ENCODE measurements around the gene ERLEC1. TPM values are rescaled to one million over a fixed set of nuclear protein-coding genes. Genes with fewer than 3 reads are reported as not detected.

The ERLEC1 gene
- total and polyA plus RNA-seq, 4 donors = 28.8 to 32.0 (median 30.4) TPM

DNA sequence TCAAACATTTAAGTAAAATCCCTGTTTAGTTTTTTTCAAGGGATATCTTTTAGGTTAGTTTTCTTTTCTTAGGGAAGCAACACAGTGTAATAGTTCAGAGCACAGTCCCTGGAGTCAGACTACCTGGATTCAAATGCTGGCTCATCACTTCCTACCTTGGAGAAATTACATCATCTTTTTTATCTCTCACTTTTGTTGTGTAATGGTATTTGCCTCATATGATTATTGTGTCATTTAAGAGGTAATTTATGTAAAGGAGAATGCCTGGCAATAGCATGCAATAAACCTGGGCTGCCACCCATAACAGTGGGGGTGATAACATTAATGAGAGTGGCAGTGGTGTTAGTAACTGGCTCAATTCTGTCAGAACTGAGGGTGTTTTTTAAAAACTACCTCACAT, 26.3 kb downstream of the ERLEC1 start:
- no peak overlapping the region for H3K9ac ChIP-seq (ENCODE audit: low read depth in 1 of 2, low read length in 2 of 2)
- peaks cover 0 to 4% (median 1%) of the 10 kb centered on the region in 4 donors for H3K4me1 ChIP-seq (ENCODE audit: control insufficient read depth in 4 of 4, insufficient read depth in 4 of 4, low read length in 3 of 4)
- DNase-seq (ENCODE audit: low spot score) = no peak
- TF ChIP-seq, protein P1, sequence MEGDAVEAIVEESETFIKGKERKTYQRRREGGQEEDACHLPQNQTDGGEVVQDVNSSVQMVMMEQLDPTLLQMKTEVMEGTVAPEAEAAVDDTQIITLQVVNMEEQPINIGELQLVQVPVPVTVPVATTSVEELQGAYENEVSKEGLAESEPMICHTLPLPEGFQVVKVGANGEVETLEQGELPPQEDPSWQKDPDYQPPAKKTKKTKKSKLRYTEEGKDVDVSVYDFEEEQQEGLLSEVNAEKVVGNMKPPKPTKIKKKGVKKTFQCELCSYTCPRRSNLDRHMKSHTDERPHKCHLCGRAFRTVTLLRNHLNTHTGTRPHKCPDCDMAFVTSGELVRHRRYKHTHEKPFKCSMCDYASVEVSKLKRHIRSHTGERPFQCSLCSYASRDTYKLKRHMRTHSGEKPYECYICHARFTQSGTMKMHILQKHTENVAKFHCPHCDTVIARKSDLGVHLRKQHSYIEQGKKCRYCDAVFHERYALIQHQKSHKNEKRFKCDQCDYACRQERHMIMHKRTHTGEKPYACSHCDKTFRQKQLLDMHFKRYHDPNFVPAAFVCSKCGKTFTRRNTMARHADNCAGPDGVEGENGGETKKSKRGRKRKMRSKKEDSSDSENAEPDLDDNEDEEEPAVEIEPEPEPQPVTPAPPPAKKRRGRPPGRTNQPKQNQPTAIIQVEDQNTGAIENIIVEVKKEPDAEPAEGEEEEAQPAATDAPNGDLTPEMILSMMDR (IDR thresholded peaks at IDR 0.05; ENCODE audit: low read depth, low read length, missing input control) = no peak
- TF ChIP-seq, protein P2, sequence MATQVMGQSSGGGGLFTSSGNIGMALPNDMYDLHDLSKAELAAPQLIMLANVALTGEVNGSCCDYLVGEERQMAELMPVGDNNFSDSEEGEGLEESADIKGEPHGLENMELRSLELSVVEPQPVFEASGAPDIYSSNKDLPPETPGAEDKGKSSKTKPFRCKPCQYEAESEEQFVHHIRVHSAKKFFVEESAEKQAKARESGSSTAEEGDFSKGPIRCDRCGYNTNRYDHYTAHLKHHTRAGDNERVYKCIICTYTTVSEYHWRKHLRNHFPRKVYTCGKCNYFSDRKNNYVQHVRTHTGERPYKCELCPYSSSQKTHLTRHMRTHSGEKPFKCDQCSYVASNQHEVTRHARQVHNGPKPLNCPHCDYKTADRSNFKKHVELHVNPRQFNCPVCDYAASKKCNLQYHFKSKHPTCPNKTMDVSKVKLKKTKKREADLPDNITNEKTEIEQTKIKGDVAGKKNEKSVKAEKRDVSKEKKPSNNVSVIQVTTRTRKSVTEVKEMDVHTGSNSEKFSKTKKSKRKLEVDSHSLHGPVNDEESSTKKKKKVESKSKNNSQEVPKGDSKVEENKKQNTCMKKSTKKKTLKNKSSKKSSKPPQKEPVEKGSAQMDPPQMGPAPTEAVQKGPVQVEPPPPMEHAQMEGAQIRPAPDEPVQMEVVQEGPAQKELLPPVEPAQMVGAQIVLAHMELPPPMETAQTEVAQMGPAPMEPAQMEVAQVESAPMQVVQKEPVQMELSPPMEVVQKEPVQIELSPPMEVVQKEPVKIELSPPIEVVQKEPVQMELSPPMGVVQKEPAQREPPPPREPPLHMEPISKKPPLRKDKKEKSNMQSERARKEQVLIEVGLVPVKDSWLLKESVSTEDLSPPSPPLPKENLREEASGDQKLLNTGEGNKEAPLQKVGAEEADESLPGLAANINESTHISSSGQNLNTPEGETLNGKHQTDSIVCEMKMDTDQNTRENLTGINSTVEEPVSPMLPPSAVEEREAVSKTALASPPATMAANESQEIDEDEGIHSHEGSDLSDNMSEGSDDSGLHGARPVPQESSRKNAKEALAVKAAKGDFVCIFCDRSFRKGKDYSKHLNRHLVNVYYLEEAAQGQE (IDR thresholded peaks at IDR 0.05) = no peak
- TF ChIP-seq RXRA (IDR thresholded peaks at IDR 0.05) = peak; percentile 18 to 25
- TF ChIP-seq, protein P3, sequence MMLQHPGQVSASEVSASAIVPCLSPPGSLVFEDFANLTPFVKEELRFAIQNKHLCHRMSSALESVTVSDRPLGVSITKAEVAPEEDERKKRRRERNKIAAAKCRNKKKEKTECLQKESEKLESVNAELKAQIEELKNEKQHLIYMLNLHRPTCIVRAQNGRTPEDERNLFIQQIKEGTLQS (IDR thresholded peaks at IDR 0.05) = peak; percentile 66
- no peak for TF ChIP-seq FOXA1 (IDR thresholded peaks at IDR 0.05)
- TF ChIP-seq JUND (IDR thresholded peaks at IDR 0.05) = peak in 1 of 2 donors; percentile 21
- TF ChIP-seq HNF4A (conservative IDR thresholded peaks at IDR 0.05) = peak in 1 of 2 donors; percentile 23
- no peak for TF ChIP-seq YY1 (IDR thresholded peaks at IDR 0.05)
- TF ChIP-seq, protein P4, sequence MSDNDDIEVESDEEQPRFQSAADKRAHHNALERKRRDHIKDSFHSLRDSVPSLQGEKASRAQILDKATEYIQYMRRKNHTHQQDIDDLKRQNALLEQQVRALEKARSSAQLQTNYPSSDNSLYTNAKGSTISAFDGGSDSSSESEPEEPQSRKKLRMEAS (IDR thresholded peaks at IDR 0.05) = no peak
- TF ChIP-seq FOXA2 (IDR thresholded peaks at IDR 0.05) = no peak
- peaks cover 4 to 44% (median 38%) of the 10 kb centered on the region in 4 donors for H3K36me3 ChIP-seq (ENCODE audit: control insufficient read depth in 4 of 4, insufficient read depth in 3 of 4, low read depth in 1 of 4, low read length in 3 of 4)
- no peaks in the 10 kb centered on the region for H3K9me3 ChIP-seq (ENCODE audit: control insufficient read depth in 4 of 4, low read length in 3 of 4)
- peak overlapping the region; percentile 35 to 46 for H3K27ac ChIP-seq (ENCODE audit: low read depth in 1 of 2, low read length in 2 of 2)
- H3K4me3 ChIP-seq (ENCODE audit: low read depth in 1 of 3, low read length in 3 of 3) = no peak overlapping the region
- H3K27me3 ChIP-seq (ENCODE audit: control insufficient read depth in 4 of 4, insufficient read depth in 4 of 4, low read length in 3 of 4) = no peaks in the 10 kb centered on the region

DNA sequence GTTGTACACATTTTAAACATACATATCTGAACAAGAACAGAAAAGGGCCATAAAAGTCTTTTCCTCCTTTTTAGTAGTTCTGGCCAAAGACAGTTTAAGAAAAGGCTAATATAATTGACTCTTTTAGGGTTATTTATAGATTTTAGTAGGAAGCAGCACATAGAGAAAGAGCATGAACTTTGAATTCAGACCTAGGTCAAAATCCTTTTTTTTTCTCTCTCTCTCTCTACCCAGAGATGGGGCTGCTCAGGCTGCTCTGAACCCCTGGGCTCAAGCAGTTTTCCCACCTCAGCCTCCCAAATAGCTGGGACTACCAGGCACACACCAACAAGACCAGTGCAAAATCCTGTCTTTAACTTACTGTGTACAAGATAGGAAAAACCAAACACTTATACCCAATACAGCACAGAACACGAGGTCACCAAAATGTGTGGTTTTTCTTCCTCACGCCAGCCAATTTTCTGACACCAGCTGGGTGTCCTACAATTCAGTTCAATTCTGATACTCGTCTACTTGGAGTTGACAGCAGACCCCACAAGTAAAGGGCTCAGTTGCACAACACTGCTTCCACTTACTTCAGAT, 32.1 kb downstream of the ERLEC1 start:
- Histone ChIP-seq H3K4me3 (ENCODE audit: low read depth in 1 of 3, low read length in 3 of 3) (no peak overlapping the region), H3K36me3 (ENCODE audit: control insufficient read depth in 4 of 4, insufficient read depth in 3 of 4, low read depth in 1 of 4, low read length in 3 of 4) (peaks cover 3 to 13% (median 11%) of the 10 kb centered on the region in 4 donors), H3K9me3 (ENCODE audit: control insufficient read depth in 4 of 4, low read length in 3 of 4) (no peaks in the 10 kb centered on the region), H3K9ac (ENCODE audit: low read depth in 1 of 2, low read length in 2 of 2) (no peak overlapping the region), H3K27me3 (ENCODE audit: control insufficient read depth in 4 of 4, insufficient read depth in 4 of 4, low read length in 3 of 4) (no peaks in the 10 kb centered on the region), H3K27ac (ENCODE audit: low read depth in 1 of 2, low read length in 2 of 2) (peak overlapping the region in 1 of 2 donors; percentile 27), H3K4me1 (ENCODE audit: control insufficient read depth in 4 of 4, insufficient read depth in 4 of 4, low read length in 3 of 4) (peaks cover 0 to 9% (median 6%) of the 10 kb centered on the region in 4 donors)
- 47% methylated on average over 3 of the region's 3 CpGs for whole genome bisulfite sequencing
- no peak for DNase-seq (ENCODE audit: low spot score)
- TF ChIP-seq HNF4A (conservative IDR thresholded peaks at IDR 0.05) = peak; percentile 47 to 69
- TF ChIP-seq, protein P2 (IDR thresholded peaks at IDR 0.05) = no peak
- no peak for TF ChIP-seq YY1 (IDR thresholded peaks at IDR 0.05)
- TF ChIP-seq, protein P1 (IDR thresholded peaks at IDR 0.05; ENCODE audit: low read depth, low read length, missing input control) = no peak
- peak in 1 of 2 donors; percentile 34 for TF ChIP-seq RXRA (IDR thresholded peaks at IDR 0.05)
- no peak for TF ChIP-seq GABPA (IDR thresholded peaks at IDR 0.05 in 1 of 2, conservative IDR thresholded peaks at IDR 0.05 in 1 of 2)
- TF ChIP-seq SP1 (IDR thresholded peaks at IDR 0.05) = peak; percentile 21
- peak; percentile 24 for TF ChIP-seq HNF4G (IDR thresholded peaks at IDR 0.05)
- no peak for TF ChIP-seq RAD21 (IDR thresholded peaks at IDR 0.05)
- TF ChIP-seq, protein P5, sequence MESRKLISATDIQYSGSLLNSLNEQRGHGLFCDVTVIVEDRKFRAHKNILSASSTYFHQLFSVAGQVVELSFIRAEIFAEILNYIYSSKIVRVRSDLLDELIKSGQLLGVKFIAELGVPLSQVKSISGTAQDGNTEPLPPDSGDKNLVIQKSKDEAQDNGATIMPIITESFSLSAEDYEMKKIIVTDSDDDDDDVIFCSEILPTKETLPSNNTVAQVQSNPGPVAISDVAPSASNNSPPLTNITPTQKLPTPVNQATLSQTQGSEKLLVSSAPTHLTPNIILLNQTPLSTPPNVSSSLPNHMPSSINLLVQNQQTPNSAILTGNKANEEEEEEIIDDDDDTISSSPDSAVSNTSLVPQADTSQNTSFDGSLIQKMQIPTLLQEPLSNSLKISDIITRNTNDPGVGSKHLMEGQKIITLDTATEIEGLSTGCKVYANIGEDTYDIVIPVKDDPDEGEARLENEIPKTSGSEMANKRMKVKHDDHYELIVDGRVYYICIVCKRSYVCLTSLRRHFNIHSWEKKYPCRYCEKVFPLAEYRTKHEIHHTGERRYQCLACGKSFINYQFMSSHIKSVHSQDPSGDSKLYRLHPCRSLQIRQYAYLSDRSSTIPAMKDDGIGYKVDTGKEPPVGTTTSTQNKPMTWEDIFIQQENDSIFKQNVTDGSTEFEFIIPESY (IDR thresholded peaks at IDR 0.05) = no peak
- TF ChIP-seq, protein P3 (IDR thresholded peaks at IDR 0.05) = no peak
- TF ChIP-seq FOXA2 (IDR thresholded peaks at IDR 0.05) = no peak
- TF ChIP-seq EGR1 (IDR thresholded peaks at IDR 0.05; ENCODE audit: low read depth in 2 of 2) = no peak
- TF ChIP-seq JUND (IDR thresholded peaks at IDR 0.05) = no peak

Data from liver (tissue), 9 donors.